ENCODE results near the gene SEMA4A.
"Not testable (repeated sequence)": the region's sequence is repeated elsewhere in the genome, so short reads cannot be mapped to it uniquely, and the experiment has no call there.

SEMA4A gene

GRCh38 chr1:156119503-156120209 lies 33.7 kb upstream of the SEMA4A start:
- peak; percentile 92 for DNase-seq

GRCh38 chr1:156120318-156120717 lies 33.1 kb upstream of the SEMA4A start:
- DNase-seq: no peak

- DNase-seq: not testable (repeated sequence)
These were observed 32.4 kb upstream of the SEMA4A start for GRCh38 chr1:156121005-156121404.

DNA sequence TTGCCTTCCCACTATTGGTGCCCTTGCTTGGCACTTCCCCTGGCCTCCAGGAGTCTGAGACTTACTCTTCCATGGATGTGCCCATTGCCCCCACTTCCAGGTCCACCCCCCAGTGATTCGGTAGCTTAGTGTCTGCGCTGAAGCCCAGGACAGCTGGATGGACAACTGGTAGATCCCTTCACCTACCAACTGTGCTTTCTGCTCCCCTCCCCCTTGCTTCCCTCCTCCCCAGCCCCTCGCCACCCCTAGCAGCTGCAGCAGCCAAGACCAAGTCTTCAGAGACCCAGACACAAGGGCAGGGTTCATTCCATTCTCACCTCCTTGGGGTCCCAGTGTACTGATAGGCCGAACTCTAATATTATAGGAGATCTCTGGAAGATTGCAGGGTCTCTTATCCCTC lies 31.9 kb upstream of the SEMA4A start:
- no peak for DNase-seq

GRCh38 chr1:156122086-156122485 lies 31.3 kb upstream of the SEMA4A start:
- no peak for DNase-seq

GRCh38 chr1:156122519-156123355 lies 30.6 kb upstream of the SEMA4A start:
- peak; percentile 45 for DNase-seq

- peak; percentile 92 for DNase-seq
These were observed 29.8 kb upstream of the SEMA4A start for GRCh38 chr1:156123356-156124196.

- DNase-seq: peak; percentile 27
These were observed 28.6 kb upstream of the SEMA4A start for GRCh38 chr1:156124557-156125483.

- DNase-seq: not testable (repeated sequence)
These were observed 27.8 kb upstream of the SEMA4A start for GRCh38 chr1:156125544-156125943.

DNA sequence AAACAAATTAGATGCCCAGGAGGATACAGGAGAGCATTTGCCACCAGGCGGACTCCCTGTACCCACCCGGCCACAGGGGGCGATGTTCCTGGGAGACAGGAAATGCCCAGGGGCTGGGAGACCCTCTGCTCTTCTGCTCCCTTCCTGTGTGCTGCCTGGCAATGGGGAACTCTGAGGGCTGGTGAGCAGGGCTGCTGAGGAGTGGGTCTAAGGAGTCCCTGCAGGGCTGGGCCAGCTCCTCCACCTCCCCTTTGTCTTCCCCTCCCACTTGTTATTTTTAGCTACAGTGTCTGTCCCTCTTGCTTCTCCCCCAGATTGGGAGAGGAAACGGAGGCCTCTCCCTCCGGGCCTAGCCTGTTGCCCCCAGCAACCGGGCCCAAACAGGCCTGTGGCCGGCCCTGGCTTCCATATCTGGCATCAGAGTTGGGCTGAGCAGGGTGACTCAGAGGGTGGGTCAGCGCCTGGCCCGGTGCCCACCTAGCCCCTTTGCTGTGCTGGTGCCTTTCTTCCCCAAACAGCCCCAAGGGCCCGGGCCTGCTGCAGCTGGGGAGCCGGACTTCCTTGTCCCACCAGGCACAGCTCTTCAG lies 27.2 kb upstream of the SEMA4A start:
- peak; percentile 92 for DNase-seq

- peak; percentile 91 for DNase-seq
These were observed 26.5 kb upstream of the SEMA4A start for GRCh38 chr1:156126630-156127534.

- peak; percentile 26 for DNase-seq
These were observed 25.1 kb upstream of the SEMA4A start for GRCh38 chr1:156128308-156128653.

DNA sequence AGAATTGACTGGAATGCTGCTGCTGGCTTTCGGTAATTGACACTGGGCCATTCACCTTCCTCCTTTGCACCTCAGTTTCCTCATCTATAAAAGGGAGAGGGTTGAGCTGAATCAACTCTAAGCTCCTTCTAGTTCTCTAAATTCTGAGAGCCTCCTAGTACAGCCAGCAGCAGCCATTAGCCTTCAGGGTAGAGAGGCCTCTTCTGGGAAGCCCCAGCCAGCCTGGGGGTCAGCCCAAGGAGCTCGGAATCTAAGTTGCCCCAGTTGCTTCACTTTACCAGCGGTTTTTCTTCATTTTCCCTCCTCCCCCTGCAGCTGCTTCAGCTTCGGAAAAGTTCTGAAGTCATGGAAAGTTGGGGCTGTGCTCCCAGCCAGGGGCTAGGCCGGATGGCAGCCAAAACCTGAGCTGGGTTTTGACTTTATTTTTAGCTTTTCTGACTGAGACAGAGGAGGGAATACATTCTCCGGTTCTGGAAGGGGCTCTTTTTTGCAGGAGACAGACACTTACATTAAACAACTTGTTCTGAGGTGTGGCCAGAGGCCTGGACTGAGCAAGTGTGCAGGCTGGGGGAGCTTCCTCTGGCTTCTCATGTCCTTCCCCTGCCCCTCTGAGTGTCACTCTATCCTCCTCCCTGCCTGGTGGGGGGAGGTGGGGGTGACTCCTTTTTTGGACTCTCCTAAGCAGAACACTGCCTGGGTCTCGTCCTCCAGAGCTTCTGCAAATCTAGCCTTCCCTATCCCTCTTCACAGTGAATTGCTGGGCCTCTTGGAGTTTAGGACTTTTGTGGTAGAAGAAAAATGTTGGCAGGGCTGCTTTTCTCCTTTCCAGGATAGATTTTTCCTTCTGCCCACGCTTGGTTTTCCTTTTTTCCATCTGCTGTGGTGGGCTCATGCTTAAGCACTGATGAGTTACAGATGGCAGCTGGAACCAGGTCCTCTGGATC lies 24.5 kb upstream of the SEMA4A start:
- DNase-seq: peak; percentile 33

DNA sequence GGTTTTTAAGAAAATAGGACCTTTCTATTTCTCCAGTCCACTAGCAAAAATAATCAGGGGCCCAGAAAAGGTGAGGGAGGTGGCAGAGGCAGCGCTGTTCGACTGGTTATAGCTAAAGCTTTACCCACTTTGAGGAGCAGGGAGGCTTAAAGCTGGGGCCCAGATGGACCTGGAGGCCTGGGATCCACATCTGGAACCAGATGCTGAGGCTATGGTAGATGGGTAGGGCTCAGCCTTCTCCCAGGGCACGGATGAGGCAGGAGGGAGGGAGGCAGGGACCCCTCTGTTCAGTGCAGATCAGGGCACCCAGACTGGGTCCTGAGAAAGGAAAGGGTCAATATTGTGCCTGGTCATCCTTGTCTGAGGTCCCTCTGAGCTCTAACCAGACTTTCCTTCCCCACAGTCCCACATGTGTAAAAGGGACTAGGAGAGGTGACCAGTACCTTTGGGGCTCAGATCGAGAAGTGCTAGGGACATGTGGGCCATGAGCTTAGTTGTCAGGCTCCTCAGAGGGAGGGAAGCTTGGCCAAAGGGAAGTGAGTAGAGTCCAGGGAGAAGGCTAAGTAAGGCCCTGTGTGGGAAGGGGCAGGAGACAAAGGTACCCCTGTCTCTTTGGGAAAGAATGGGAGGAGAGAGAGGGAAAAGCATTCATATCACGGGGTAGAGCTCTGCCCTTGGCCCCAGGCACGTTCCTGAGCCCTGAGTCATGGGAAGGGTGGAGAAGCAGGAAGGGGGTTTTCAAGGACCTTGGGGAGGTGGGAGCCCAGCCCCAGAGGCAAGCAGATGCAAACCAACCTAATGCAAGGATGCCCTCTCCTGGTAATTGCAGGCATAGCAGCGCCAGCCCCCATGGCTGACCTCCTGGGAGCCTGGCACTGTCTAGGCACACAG lies 23.5 kb upstream of the SEMA4A start:
- peak; percentile 83 for DNase-seq

DNA sequence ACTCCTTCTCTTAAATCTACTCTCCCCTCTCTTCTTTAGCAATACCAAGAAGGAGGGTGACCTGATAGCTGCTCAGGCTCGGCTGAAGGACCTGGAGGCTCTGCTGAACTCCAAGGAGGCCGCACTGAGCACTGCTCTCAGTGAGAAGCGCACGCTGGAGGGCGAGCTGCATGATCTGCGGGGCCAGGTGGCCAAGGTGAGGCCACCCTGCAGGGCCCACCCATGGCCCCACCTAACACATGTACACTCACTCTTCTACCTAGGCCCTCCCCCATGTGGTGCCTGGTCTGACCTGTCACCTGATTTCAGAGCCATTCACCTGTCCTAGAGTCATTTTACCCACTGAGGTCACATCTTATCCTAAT lies 22.8 kb upstream of the SEMA4A start:
- no peak for DNase-seq

- no peak for DNase-seq
These were observed 18.5 kb upstream of the SEMA4A start for GRCh38 chr1:156134716-156135435.

DNA sequence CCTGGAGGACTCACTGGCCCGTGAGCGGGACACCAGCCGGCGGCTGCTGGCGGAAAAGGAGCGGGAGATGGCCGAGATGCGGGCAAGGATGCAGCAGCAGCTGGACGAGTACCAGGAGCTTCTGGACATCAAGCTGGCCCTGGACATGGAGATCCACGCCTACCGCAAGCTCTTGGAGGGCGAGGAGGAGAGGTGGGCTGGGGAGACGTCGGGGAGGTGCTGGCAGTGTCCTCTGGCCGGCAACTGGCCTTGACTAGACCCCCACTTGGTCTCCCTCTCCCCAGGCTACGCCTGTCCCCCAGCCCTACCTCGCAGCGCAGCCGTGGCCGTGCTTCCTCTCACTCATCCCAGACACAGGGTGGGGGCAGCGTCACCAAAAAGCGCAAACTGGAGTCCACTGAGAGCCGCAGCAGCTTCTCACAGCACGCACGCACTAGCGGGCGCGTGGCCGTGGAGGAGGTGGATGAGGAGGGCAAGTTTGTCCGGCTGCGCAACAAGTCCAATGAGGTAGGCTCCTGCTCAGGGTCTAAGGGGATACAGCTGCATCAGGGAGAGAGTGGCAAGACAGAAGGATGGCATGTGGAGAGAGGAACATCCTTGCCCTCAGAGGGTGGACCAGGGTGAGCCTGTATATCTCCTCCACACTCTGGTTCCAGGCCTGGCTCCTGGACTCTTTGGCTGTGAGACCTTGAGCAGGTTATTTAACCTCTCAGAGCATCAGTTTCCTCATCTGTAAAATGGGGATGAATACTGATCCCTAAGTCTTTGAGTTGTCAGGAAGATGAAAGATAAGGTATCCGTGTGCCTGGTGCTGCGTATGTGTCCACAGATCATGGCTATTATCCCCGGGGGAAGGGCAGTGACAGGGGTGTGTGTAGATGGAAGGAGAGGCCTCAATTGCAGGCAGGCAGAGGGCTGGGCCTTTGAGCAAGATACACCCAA lies 17.2 kb upstream of the SEMA4A start:
- no peak for DNase-seq

All from suppressor macrophage treated with lipopolysaccharide for 4 hours (primary cell).